Retina (tissue), 1 donor: Measurements from ENCODE around the gene RXRG.

ENCODE experiments used
- DNase-seq: peaks from one replicate; pipeline ENCODE4 v3.0.0-alpha.2; 2016

The RXRG gene

DNA sequence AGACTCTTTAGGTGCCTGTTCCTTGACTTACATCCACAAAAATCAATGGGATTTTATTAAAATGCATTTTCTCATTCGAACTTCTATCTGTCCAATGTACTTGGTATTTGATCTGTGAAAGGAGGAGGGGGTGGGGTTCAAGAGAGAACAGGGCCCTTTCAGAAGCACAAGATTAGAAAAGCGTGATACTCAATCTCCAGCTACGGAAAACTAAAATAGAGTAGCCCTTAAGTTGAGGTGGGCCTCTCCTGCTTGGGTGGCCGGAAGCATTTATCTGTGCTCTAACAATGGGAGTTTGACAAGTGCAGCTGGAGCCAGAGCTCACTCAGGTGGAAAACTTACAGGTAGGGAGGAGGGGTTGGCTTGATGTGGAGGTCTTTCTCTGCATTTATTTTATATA is 462 bp upstream of the RXRG start:
- no peak for DNase-seq

DNA sequence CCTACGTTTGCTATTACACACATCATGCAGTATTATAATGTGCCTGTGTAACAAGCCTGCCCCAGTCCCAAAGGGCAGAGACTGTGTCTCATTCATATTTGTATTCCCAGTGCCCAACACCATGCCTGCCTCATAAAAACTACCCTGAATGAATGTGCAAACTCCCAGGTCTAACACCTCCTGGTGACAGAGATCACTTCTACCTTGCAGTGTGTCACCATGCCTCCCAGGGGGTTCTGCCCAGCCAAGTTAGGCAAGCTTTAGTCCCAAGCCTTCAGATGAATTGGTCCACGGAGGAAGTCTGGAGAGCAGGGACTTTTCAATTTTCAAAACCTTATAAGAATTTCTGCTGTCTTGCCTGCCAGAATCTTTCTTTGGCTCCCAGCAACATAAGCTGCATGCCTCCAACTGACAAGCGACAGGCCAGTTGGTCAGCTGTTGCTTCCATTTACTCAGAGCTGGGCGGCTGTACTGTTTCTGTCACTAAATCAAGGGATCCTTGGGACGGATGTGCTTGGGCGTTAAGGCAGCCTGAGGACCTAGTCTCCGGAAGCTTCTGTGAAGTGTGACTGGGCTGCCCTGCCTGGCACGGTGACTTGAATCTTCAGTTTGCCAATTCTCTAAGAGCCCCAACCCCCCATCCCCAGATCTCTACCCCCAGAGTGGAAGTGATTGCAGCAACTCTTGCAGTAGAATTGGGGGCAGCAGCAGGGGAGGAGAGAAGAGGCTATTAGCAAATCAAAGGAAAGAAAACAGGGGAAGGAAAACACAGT is 1.2 kb downstream of the RXRG start:
- DNase-seq = peak; percentile 53

DNA sequence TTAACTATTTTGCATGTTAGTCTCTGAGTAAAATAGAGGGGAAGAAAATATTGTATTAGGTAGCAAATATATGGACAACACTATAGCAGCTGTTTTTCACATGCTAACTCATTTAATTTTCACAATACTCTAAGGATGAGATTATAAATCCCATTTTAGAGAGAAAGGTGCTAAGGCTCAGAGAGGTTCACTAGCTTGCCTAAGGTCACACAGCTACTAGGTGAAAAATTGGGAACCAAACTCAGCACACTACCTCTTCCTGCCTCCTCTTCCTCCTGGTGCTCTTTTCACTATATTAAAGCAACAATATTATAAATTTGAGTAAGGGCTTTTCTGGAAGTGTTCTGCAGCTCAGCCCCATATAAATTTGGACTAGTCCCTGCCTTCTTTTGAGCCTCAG is 2.3 kb downstream of the RXRG start:
- no peak for DNase-seq

- no peak for DNase-seq
Observed at GRCh38 chr1:165442053-165442452, 2.9 kb downstream of the RXRG start.

DNA sequence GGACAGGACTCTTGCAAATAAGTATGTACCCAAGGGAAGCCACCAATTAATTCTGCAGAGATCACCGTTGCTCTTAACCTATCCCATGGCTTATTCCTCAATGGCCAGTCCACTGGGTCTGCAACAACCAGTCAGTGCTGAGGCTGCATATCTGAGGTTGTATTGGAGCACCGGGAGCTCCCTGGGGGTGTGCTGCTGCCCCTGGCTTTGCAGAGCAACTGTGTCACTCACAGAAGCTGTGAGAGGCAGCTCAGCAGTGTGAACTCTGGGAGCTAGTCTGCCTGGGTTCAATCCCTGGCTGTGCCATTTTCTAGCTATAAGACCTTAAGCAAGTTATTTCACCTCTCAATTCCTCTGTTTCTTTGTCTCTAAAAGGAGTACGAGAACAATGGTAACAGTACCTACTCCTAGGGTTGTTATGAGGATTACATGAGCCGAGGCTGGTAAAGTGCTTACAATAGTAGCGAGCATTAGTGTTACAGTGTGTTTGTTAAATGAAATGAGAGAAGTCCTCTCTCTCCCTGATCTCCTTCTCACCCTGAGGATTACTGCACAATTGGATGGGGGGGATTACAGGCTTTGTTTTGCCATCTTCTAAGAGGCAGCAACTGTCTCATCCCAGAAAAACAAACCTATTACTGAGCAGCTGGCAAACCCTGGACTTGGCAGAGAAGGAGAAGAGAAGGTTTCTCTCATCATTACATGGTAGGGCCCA is 3.6 kb downstream of the RXRG start:
- peak; percentile 42 for DNase-seq

DNA sequence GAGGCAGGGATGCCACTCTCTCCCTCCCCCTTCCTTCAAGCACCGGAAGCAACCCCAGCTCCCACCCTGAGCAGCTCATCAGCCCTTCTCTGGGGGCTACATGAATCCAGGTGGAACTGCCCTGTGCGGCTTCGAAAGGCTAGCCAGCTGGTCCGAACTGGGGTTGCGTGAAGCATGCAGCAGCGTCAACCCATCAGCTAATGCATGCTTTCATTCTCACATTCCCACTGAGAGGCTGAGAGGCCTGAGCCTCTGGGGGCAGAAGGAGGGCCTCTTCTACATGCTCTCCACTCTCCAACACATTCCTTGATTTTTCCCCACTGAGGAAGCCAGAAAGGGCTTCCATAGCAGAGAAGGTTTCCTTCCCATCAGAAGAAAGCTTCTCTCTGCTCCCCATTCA is 5.6 kb downstream of the RXRG start:
- peak; percentile 70 for DNase-seq

DNA sequence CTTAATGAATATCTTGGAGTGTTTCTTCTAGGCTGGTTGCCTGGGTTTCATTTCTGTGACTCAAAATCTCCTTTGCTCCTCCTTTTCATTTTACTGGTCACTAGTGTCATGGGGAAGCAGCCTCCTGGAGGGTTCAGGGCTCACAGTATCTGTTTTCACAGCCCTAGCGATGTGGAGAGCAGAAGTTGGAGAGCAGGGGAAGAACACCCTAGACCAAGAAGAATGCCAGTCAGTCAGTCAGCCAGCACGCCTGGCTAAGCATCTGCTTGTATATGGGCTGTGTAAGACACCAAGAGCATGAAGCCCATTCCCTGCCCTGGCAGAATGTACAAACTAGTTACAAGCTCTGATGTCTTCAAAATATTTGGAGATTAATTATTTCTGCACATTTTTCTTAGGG is 7.9 kb downstream of the RXRG start:
- peak; percentile 26 for DNase-seq

GRCh38 chr1:165435801-165436200 is 9.1 kb downstream of the RXRG start:
- no peak for DNase-seq

DNA sequence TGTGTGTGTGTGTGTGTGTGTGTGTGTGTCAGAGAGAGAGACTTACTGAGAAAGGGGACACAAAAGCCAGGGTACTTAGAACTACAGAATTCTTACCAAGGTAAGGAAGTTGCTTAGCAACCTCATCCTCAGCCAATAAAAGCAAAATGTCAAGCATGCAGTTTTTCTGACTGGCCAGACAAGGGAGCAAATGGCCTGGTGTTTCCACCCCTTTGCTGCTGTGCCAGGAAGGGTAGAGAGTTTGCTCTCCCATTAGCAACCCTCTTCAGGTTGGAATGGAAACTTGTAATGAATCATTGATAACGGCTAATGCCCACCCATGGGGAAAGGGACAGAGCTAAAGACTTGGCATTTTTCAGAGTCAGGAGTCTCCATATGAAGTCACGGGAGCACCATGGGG is 10.6 kb downstream of the RXRG start:
- DNase-seq = peak; percentile 42

GRCh38 chr1:165431079-165431478 is 13.8 kb downstream of the RXRG start:
- no peak for DNase-seq

DNA sequence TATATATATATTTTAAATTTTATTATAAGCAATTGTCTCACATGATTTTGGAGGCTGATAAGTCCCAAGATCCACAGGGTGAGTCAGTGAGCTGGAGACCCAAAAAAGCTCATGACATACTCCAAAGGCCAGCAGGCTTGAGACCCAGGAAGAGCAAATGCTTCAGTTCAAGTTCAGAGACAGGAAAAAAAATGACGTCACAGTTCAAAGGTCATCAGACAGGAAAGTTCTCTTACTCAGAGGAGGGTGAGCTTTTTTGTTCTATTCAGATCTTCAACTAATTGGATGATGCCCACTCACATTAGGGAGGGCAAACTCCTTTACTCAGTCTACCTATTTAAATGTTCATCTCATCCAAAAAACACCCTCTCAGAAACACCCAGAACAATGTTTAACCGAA is 18.2 kb downstream of the RXRG start:
- DNase-seq = no peak

GRCh38 chr1:165425621-165426020 is 19.3 kb downstream of the RXRG start:
- no peak for DNase-seq

GRCh38 chr1:165424454-165425216 is 20.3 kb downstream of the RXRG start:
- peak; percentile 39 for DNase-seq

DNA sequence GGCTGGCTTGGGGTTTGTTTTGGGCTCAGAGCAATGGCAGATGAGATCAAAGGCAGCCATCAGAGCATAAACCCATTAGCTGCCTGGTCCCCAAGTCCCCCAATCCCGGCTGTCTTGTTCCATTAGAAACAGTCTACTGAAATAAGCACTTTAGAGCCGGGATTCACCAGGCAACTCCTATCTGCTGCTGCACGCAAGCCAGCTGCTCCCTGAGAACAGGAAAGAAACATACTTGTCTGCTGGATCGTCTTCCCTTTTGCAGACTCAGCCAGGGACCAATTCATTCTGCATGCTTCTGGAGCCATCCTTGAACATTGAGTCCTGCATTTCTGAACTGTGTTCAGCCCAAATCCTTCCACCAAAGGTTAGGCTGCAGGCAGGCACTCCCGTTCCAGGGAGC is 21.8 kb downstream of the RXRG start:
- DNase-seq = peak; percentile 67

- no peak for DNase-seq
Observed at GRCh38 chr1:165420655-165421054, 24.3 kb downstream of the RXRG start.

DNA sequence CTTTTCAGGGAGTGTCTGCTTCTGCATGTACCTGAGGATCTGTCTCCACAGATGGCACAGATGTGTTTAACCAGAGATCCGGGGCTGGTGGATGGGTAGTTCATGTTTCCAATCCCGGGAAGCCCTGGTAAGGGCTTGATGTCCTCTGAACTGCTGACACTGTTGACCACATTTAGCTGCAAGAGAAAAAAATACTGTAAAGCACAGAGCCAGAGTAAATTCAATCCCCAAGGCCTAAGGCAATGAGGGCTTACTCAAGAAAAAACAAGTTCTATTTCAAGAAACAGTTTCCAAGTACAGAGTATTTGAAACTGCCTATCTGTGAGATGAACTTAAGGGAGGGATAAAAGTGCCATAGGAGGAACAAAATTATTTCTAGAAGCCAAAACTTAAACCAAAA is 25.1 kb downstream of the RXRG start:
- DNase-seq = no peak

DNA sequence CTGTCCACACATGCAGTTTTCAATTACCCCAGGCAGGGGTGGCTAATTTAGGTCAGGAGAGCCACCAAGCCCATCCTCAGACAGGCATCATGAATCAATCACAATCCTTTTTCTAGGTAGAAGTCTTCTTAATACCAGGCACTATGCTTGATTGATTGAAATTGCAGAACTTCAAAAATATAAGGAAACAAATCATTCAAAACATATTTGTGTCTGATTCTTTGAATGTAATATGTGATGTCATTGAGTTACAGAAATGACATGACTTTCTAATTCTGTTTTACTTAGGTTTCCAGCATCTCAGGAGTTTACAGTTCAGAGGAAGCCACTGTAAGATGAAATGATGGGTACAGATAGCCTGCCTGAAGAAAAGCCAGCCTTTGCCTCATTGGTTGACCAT is 26.7 kb downstream of the RXRG start:
- no peak for DNase-seq

DNA sequence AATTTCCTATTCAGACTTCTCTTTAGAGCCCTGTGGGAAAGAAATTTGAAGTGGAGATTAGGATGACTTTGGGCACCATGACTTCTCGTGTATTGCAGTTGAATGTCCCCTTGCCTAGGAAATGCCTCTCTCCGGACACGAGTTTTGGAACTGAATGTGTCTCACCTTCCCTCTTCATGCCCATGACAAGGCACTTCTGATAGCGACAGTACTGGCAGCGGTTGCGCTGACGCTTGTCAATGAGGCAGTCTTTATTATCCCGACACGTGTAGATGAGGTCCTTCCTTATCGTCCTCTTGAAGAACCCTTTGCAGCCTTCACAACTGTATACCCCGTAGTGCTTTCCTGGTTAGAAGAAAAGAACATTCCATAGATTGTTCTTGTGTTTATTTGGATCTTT is 28.1 kb downstream of the RXRG start:
- DNase-seq = no peak

GRCh38 chr1:165415068-165415467 is 29.9 kb downstream of the RXRG start:
- no peak for DNase-seq

DNA sequence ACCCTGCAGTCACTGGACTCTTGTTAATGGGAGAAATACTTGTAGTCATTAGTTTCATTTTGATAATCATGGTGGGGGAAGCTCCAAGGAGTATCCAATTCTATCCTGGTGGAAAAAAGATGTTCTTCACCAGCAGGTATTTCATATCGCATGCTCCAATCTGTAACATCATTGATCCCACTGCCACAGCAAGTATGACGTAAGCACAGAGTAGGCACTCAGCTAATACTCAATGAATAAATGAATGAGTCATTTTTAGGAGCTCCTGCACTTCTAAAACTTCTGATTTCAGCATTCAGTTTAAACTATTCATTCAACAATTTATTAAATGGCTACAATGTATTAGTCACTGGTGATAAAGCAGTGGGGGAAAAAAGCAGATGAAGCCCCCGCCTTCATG is 30.3 kb downstream of the RXRG start:
- DNase-seq = no peak

GRCh38 chr1:165411396-165411795 is 33.5 kb downstream of the RXRG start:
- DNase-seq = peak; percentile 54

GRCh38 chr1:165409657-165410358 is 35.1 kb downstream of the RXRG start:
- peak; percentile 54 for DNase-seq

- no peak for DNase-seq
Observed at GRCh38 chr1:165408518-165408917, 36.4 kb downstream of the RXRG start.
